HepG2 (cell line): Measurements from ENCODE around the gene WDR54. TPM values are rescaled to one million over a fixed set of nuclear protein-coding genes. Genes with fewer than 3 reads are reported as not detected.
A peak's percentile ranks its signal among the peaks of the same experiment; 100 is the strongest.

Source experiments
- ATAC-seq: fragments of 200-7000 bp; cut with Tn5 transposase; 3 replicates; pipeline ENCODE4 v1.9.1; 2020; ENCODE audit warnings: mild to moderate bottlenecking, moderate library complexity
- BruUV-seq: library from RNA; stranded (reverse); fragments of 400-500 nt; replicated peaks from 2 replicates; lab custom pipeline; 2021; lab: Mats Ljungman, UMichigan
- CTCF ChIA-PET: fragments of 300-600 bp; formaldehyde crosslinking; extraction: SDS; loops from one replicate; lab custom pipeline; 2021; ENCODE audit warnings: low total read pairs, inconsistent platforms, low intra/inter-chr PET ratio; lab: Yijun Ruan, JAX
- POLR2A ChIA-PET: fragments of 350-600 bp; sonication (Branson Sonifier 250); formaldehyde crosslinking; loops from one replicate; lab custom pipeline; 2020; ENCODE audit warnings: antibody characterized with exemption, inconsistent platforms; lab: Yijun Ruan, JAX
- DNase-seq: peaks from one replicate; pipeline ENCODE4 v3.0.0-alpha.2; 2015; ENCODE audit warnings: low spot score
- FAIRE-seq: peaks from 3 replicates; lab custom pipeline; 2011; peaks lifted over from hg19 to GRCh38; lab: Jason Lieb, UNC
- H2AFZ ChIP-seq: one replicate; pipeline ENCODE4 v1.6.1; 2011; ENCODE audit warnings: low read length, inconsistent platforms
- H3K27ac ChIP-seq: fragments of 300-600 bp; 3 replicates; pipeline ENCODE4 v1.8.0; 2011; ENCODE audit warnings: mixed run types, mild to moderate bottlenecking, mixed read lengths, low read length, inconsistent platforms; ENCODE audit not compliant: insufficient read depth; ENCODE audit errors: extremely low read length
- H3K27me3 ChIP-seq, 2 experiments: fragments of 200-600 bp in 1 of 2; 2 replicates in 1 of 2; 3 replicates in 1 of 2; pipeline versions ENCODE4 v1.6.0 to v1.8.0; 2011; ENCODE audit warnings: low read length in 2 of 2, mild to moderate bottlenecking in 2 of 2, moderate library complexity in 2 of 2, inconsistent platforms in 1 of 2; ENCODE audit not compliant: insufficient read depth in 2 of 2, control insufficient read depth in 1 of 2
- H3K36me3 ChIP-seq, 2 experiments: fragments of 200-600 bp in 1 of 2; replicated peaks in 1 of 2; 2 replicates in 1 of 2; 3 replicates in 1 of 2; pipeline versions ENCODE4 v1.5.1 to v1.8.0; 2011; ENCODE audit warnings: low read length in 2 of 2, inconsistent platforms in 1 of 2; ENCODE audit not compliant: insufficient read depth in 2 of 2, control insufficient read depth in 1 of 2
- H3K4me1 ChIP-seq: 2 replicates; pipeline ENCODE4 v1.5.1; 2012; ENCODE audit warnings: low read length, inconsistent platforms; ENCODE audit not compliant: insufficient read depth
- H3K4me2 ChIP-seq: 2 replicates; pipeline ENCODE4 v1.6.0; 2011; ENCODE audit warnings: low read depth, low read length, inconsistent platforms
- H3K4me3 ChIP-seq, 3 experiments: fragments of 200-600 bp in 1 of 3; sonication (generic), shearing (Covaris generic) in 1 of 3; replicated peaks in 1 of 3; 2 replicates each; pipeline ENCODE4 v1.5.1; 2011 to 2016; ENCODE audit warnings: low read length in 3 of 3, inconsistent platforms in 2 of 3, low read depth in 2 of 3, mild to moderate bottlenecking in 2 of 3, control low read depth in 1 of 3, mixed read lengths in 1 of 3; ENCODE audit not compliant: insufficient read depth in 1 of 3
- H3K79me2 ChIP-seq: one replicate; pipeline ENCODE4 v1.6.1; 2011; ENCODE audit warnings: low read length, inconsistent platforms; ENCODE audit not compliant: insufficient read depth
- H3K9ac ChIP-seq: 2 replicates; pipeline ENCODE4 v1.6.0; 2011; ENCODE audit warnings: mild to moderate bottlenecking, low read depth, low read length, inconsistent platforms; ENCODE audit not compliant: insufficient read depth
- H3K9me3 ChIP-seq: 2 replicates; pipeline ENCODE4 v1.5.1; 2012; ENCODE audit warnings: mild to moderate bottlenecking, low read length
- H4K20me1 ChIP-seq: 2 replicates; pipeline ENCODE4 v1.6.0; 2011; ENCODE audit warnings: inconsistent platforms, mild to moderate bottlenecking, low read length, moderate library complexity; ENCODE audit not compliant: insufficient read depth
- CBX5 ChIP-seq: sonication (generic); formaldehyde crosslinking; IDR thresholded peaks from 2 replicates; pipeline ENCODE4 v1.4.0; 2020; ENCODE audit warnings: missing genetic modification reagents, borderline replicate concordance
- CC2D1A ChIP-seq: sonication (generic); formaldehyde crosslinking; IDR thresholded peaks from 2 replicates; pipeline ENCODE4 v1.8.1; 2023; ENCODE audit warnings: mild to moderate bottlenecking, missing genetic modification reagents
- FOXP4 ChIP-seq: sonication (generic); formaldehyde crosslinking; IDR thresholded peaks from 2 replicates; pipeline ENCODE4 v1.4.0; 2020; ENCODE audit warnings: missing genetic modification reagents
- GATA4 ChIP-seq: sonication (generic); IDR thresholded peaks from 2 replicates; pipeline ENCODE4 v1.6.1; 2016; ENCODE audit warnings: antibody characterized with exemption, low read depth, borderline replicate concordance
- HHEX ChIP-seq: IDR thresholded peaks from 2 replicates; pipeline ENCODE4 v1.6.1; 2016; ENCODE audit warnings: control low read depth
- HNRNPK ChIP-seq: fragments of 200-400 bp; formaldehyde crosslinking; IDR thresholded peaks from 2 replicates; pipeline ENCODE4 v1.6.1; 2018; ENCODE audit warnings: low read length, low read depth, moderate library complexity, mild to moderate bottlenecking; ENCODE audit not compliant: poor library complexity, severe bottlenecking
- KLF16 ChIP-seq, 2 experiments: sonication (generic) in 1 of 2; formaldehyde crosslinking in 1 of 2; IDR thresholded peaks; 2 replicates each; pipeline versions ENCODE4 v1.6.1 to v1.8.0; 2016 to 2023; ENCODE audit warnings: missing genetic modification reagents in 2 of 2, missing compliant biosample characterization in 1 of 2
- MAF1 ChIP-seq: sonication (generic); formaldehyde crosslinking; IDR thresholded peaks from 2 replicates; pipeline ENCODE4 v1.5.0; 2020; ENCODE audit warnings: missing genetic modification reagents, borderline replicate concordance
- MAX ChIP-seq: IDR thresholded peaks from 2 replicates; pipeline ENCODE4 v1.6.1; 2012; ENCODE audit warnings: inconsistent platforms
- MTA1 ChIP-seq: sonication (generic); formaldehyde crosslinking; IDR thresholded peaks from 2 replicates; pipeline ENCODE4 v1.4.0; 2020; ENCODE audit warnings: missing genetic modification reagents, mild to moderate bottlenecking, borderline replicate concordance
- POLR2A ChIP-seq, 2 experiments: IDR thresholded peaks; 2 replicates each; pipeline ENCODE4 v1.6.1; 2011; ENCODE audit warnings: low read depth in 2 of 2, low read length in 2 of 2, mild to moderate bottlenecking in 1 of 2, moderate library complexity in 1 of 2; ENCODE audit not compliant: insufficient read depth in 1 of 2
- POLR2AphosphoS2 ChIP-seq: IDR thresholded peaks from 2 replicates; pipeline ENCODE4 v1.6.1; 2011; ENCODE audit warnings: low read depth, low read length, improper control_type of control experiment
- SMARCE1 ChIP-seq: fragments of 450-650 bp; IDR thresholded peaks from 2 replicates; pipeline ENCODE4 v1.6.1; 2017; ENCODE audit warnings: borderline replicate concordance
- ZNF326 ChIP-seq: sonication (generic); formaldehyde crosslinking; IDR thresholded peaks from 2 replicates; pipeline ENCODE4 v1.4.0; 2020; ENCODE audit warnings: missing genetic modification reagents, borderline replicate concordance
- ZNF713 ChIP-seq: sonication (generic); formaldehyde crosslinking; IDR thresholded peaks from 2 replicates; pipeline ENCODE4 v1.4.0; 2020; ENCODE audit warnings: mild to moderate bottlenecking, missing genetic modification reagents
- ZNF790 ChIP-seq: sonication (generic); formaldehyde crosslinking; IDR thresholded peaks from 2 replicates; pipeline ENCODE4 v1.8.0; 2022; ENCODE audit warnings: missing genetic modification reagents, mild to moderate bottlenecking, borderline replicate concordance
- WGBS: methylation state at CpG from one replicate; pipeline ENCODE4 v1.1.6; 2017; ENCODE audit warnings: low lambda C conversion rate; 5-methylcytosine and 5-hydroxymethylcytosine counted together
- in situ Hi-C: cut with HindIII; loops from 2 replicates; pipeline ENCODE4 v1.10.0; 2017; ENCODE audit warnings: low pct_unique_long_range_greater_than_20kb; ENCODE audit not compliant: extremely low pct_ligation_motif_present
- intact Hi-C: fragments of 100-400 bp; cut with micrococcal nuclease; formaldehyde crosslinking; loops from one replicate; pipeline ENCODE4 v1.10.0; 2022; ENCODE audit not compliant: unreplicated experiment
- polyA plus RNA-seq, 8 experiments: library from polyadenylated mRNA; depleted of rRNA in 3 of 8; stranded (reverse) in 7 of 8; unstranded in 1 of 8; fragments of >200 nt; fragmentation: Illumina TruSeq in 4 of 8; extraction: Trizol in 4 of 8; gene quantifications; 2 replicates each; pipeline versions ENCODE4 v1.2.1 to v1.2.3, GENCODE V29; 2011 to 2016; ENCODE audit warnings: low read depth in 4 of 8, missing spikeins in 1 of 8, mixed read lengths in 1 of 8; ENCODE audit not compliant: insufficient read depth in 1 of 8
- total RNA-seq, 5 experiments: library from RNA; depleted of rRNA; stranded (reverse); fragments of >200 nt; fragmentation: Illumina TruSeq; extraction: Trizol; gene quantifications; 2 replicates each; pipeline ENCODE4 v1.2.3, GENCODE V29; 2016; ENCODE audit warnings: low read depth in 1 of 5
- TF ChIP-seq, protein P1 (sequence below): sonication (generic); formaldehyde crosslinking; conservative IDR thresholded peaks from 2 replicates; pipeline ENCODE4 v1.8.1; 2023; ENCODE audit warnings: missing genetic modification reagents

Gene WDR54
- total and polyA plus RNA-seq, 2 of the 13 experiments (the other 11 are each of a cell fraction or from before 2014, with no cell fraction given), result 2.0 to 17.3 TPM

GRCh38 chr2:74439373-74439772 lies 17.8 kb downstream of the WDR54 start:
- peak overlapping the region; percentile 95 for H3K4me2 ChIP-seq
- FAIRE-seq (no peak), DNase-seq (no peak), ATAC-seq (no peak)
- WGBS, result 55% methylated on average over 3 of the region's 3 CpGs
- H3K36me3 ChIP-seq, result peaks cover 25 to 49% of the 10 kb centered on the region in 2 experiments
- ChIA-PET CTCF (no interaction called here), POLR2A (interaction anchor here (0.6 to 11.6 kb wide), 14 partner anchors 9 to 1404 kb away, joined by 3 to 342 read pairs (median 9); partner anchors contain the start of genes AUP1, CCDC142, HTRA2 and INO80B)
- H3K4me3 ChIP-seq, result peak overlapping the region; percentile 76 to 94 (median 93)
- no peak for TF ChIP-seq ZNF326 (CRISPR knock-in tag)
- TF ChIP-seq ZNF713 (CRISPR knock-in tag), result no peak
- TF ChIP-seq, protein P1, sequence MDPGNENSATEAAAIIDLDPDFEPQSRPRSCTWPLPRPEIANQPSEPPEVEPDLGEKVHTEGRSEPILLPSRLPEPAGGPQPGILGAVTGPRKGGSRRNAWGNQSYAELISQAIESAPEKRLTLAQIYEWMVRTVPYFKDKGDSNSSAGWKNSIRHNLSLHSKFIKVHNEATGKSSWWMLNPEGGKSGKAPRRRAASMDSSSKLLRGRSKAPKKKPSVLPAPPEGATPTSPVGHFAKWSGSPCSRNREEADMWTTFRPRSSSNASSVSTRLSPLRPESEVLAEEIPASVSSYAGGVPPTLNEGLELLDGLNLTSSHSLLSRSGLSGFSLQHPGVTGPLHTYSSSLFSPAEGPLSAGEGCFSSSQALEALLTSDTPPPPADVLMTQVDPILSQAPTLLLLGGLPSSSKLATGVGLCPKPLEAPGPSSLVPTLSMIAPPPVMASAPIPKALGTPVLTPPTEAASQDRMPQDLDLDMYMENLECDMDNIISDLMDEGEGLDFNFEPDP (CRISPR knock-in tag), result no peak
- TF ChIP-seq FOXP4, result 0 out of 2 replicates have a peak, but pooled peaks have one; percentile 7
- no peak for TF ChIP-seq MAX
- no peak for TF ChIP-seq POLR2AphosphoS2
- TF ChIP-seq GATA4, result no peak
- TF ChIP-seq CC2D1A, result 0 out of 2 replicates have a peak, but pooled peaks have one; percentile 59
- TF ChIP-seq SMARCE1, result no peak
- no peak for TF ChIP-seq HNRNPK
- 0 out of 2 replicates have a peak, but pooled peaks have one; percentile 25 for TF ChIP-seq ZNF790 (CRISPR knock-in tag)
- 0 out of 4 replicates have a peak, but pooled peaks of 1 of the 2 experiments have one; percentile 41 for TF ChIP-seq KLF16 (CRISPR knock-in tag; IDR thresholded peaks at IDR 0.05)
- TF ChIP-seq MTA1 (CRISPR knock-in tag), result no peak
- TF ChIP-seq POLR2A (IDR thresholded peaks at IDR 0.05; ENCODE audit: insufficient read depth in 1 of 2, low read depth in 2 of 2, low read length in 2 of 2), result peak in 1 of 2 experiments; percentile 32; a peak in 1 of 4 replicates
- TF ChIP-seq CBX5 (CRISPR knock-in tag), result no peak
- 0 out of 2 replicates have a peak, but pooled peaks have one; percentile 4 for TF ChIP-seq HHEX (CRISPR knock-in tag)
- TF ChIP-seq MAF1 (CRISPR knock-in tag), result 0 out of 2 replicates have a peak, but pooled peaks have one; percentile 59
- H4K20me1 ChIP-seq, result peaks cover 50% of the 10 kb centered on the region
- no peaks in the 10 kb centered on the region; a peak in 1 of 5 replicates for H3K27me3 ChIP-seq
- peaks cover 63% of the 10 kb centered on the region for H3K4me1 ChIP-seq
- peak overlapping the region; percentile 91 for H3K27ac ChIP-seq
- peak overlapping the region; percentile 91 for H3K9ac ChIP-seq
- no peaks in the 10 kb centered on the region for H3K9me3 ChIP-seq
- BruUV-seq, result no TSS peak
- intact Hi-C loops (no loop called here), in situ Hi-C loops (no loop called here)
- H3K79me2 ChIP-seq, result peaks cover 75% of the 10 kb centered on the region
- no peak overlapping the region for H2AFZ ChIP-seq
